K562 (cell line): ENCODE data around the gene SCYGR8.

Experiments
- CREM ChIP-seq: IDR thresholded peaks from 2 replicates; pipeline ENCODE4 v1.6.1; 2014; ENCODE audit warnings: antibody characterized with exemption, low read depth
- EZH2 ChIP-seq: IDR thresholded peaks from 2 replicates; pipeline ENCODE4 v1.6.1; 2012; ENCODE audit warnings: low read depth, mild to moderate bottlenecking, inconsistent platforms, low read length, borderline replicate concordance
- PHF21A ChIP-seq: fragments of 450-650 bp; IDR thresholded peaks from 2 replicates; pipeline ENCODE4 v1.6.1; 2017; ENCODE audit warnings: low read depth, borderline replicate concordance
- TCF7 ChIP-seq: sonication (generic); IDR thresholded peaks from 2 replicates; pipeline ENCODE4 v1.6.1; 2016; ENCODE audit warnings: antibody characterized with exemption, borderline replicate concordance
- TEAD4 ChIP-seq, 2 experiments: sonication (generic) in 1 of 2; formaldehyde crosslinking in 1 of 2; IDR thresholded peaks; 2 replicates each; pipeline versions ENCODE4 v1.6.1 to v1.8.0; 2012 to 2022; ENCODE audit warnings: borderline replicate concordance in 1 of 2, inconsistent platforms in 1 of 2, low read length in 1 of 2, mild to moderate bottlenecking in 1 of 2, missing genetic modification reagents in 1 of 2
- ZHX1 ChIP-seq: fragments of 150-350 bp; conservative IDR thresholded peaks from 2 replicates; pipeline ENCODE4 v1.6.1; 2014; ENCODE audit warnings: low read length

GRCh38 chr2:227701556-227701955 is 44.1 kb upstream of the SCYGR8 start:
- TF ChIP-seq TCF7 (no peak), EZH2 (no peak), ZHX1 (no peak), TEAD4 (IDR thresholded peaks at IDR 0.05; ENCODE audit: low read length) (no peak), TEAD4 (CRISPR knock-in tag; IDR thresholded peaks at IDR 0.05; ENCODE audit: borderline replicate concordance) (no peak), CREM (no peak), PHF21A (no peak)
